Mesothelial cell of epicardium (in vitro differentiated cells): ENCODE measurements around the gene GCNT1. TPM values are rescaled to one million over a fixed set of nuclear protein-coding genes. Genes with fewer than 3 reads are reported as not detected.

ENCODE experiments used
- DNase-seq, 2 experiments: peaks; one replicate each; pipeline ENCODE4 v3.0.0; 2021; ENCODE audit warnings: low spot score in 2 of 2; ENCODE audit not compliant: unreplicated experiment in 2 of 2
- H3K27ac Mint-ChIP-seq: 2 replicates; pipeline ENCODE4 v1.8.0; 2021; ENCODE audit warnings: mixed read lengths
- H3K27me3 Mint-ChIP-seq: 2 replicates; pipeline ENCODE4 v1.8.0; 2021; ENCODE audit warnings: low read depth, mixed read lengths
- H3K36me3 Mint-ChIP-seq: 2 replicates; pipeline ENCODE4 v1.8.0; 2021; ENCODE audit warnings: mixed read lengths
- H3K4me1 Mint-ChIP-seq: 2 replicates; pipeline ENCODE4 v1.8.0; 2021; ENCODE audit warnings: mixed read lengths
- H3K4me3 Mint-ChIP-seq: 2 replicates; pipeline ENCODE4 v1.8.0; 2021; ENCODE audit warnings: mild to moderate bottlenecking, moderate library complexity, mixed read lengths
- H3K9me3 Mint-ChIP-seq: 2 replicates; pipeline ENCODE4 v1.8.0; 2021; ENCODE audit warnings: mixed read lengths
- total RNA-seq: library from RNA; stranded (reverse); gene quantifications from 3 replicates; pipeline ENCODE4 v1.2.1, GENCODE V29; 2021
- TF ChIP-seq, protein P1 (sequence below): fragments of 200-600 bp; sonication (generic); IDR thresholded peaks from one replicate; pipeline ENCODE4 v1.5.0; 2021; ENCODE audit warnings: antibody characterized with exemption; ENCODE audit not compliant: unreplicated experiment

Gene GCNT1
- total RNA-seq, 1 donor from 2014 or later, result 8.6 TPM

GRCh38 chr9:76448501-76448900 lies 10.5 kb upstream of the GCNT1 start:
- no peak overlapping the region for H3K27ac Mint-ChIP-seq
- H3K36me3 Mint-ChIP-seq, result no peaks in the 10 kb centered on the region
- TF ChIP-seq, protein P1, sequence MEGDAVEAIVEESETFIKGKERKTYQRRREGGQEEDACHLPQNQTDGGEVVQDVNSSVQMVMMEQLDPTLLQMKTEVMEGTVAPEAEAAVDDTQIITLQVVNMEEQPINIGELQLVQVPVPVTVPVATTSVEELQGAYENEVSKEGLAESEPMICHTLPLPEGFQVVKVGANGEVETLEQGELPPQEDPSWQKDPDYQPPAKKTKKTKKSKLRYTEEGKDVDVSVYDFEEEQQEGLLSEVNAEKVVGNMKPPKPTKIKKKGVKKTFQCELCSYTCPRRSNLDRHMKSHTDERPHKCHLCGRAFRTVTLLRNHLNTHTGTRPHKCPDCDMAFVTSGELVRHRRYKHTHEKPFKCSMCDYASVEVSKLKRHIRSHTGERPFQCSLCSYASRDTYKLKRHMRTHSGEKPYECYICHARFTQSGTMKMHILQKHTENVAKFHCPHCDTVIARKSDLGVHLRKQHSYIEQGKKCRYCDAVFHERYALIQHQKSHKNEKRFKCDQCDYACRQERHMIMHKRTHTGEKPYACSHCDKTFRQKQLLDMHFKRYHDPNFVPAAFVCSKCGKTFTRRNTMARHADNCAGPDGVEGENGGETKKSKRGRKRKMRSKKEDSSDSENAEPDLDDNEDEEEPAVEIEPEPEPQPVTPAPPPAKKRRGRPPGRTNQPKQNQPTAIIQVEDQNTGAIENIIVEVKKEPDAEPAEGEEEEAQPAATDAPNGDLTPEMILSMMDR, result no peak
- H3K27me3 Mint-ChIP-seq, result no peaks in the 10 kb centered on the region
- H3K4me1 Mint-ChIP-seq, result peaks cover 7% of the 10 kb centered on the region
- no peak for DNase-seq
- no peaks in the 10 kb centered on the region for H3K9me3 Mint-ChIP-seq
- no peak overlapping the region for H3K4me3 Mint-ChIP-seq

DNA sequence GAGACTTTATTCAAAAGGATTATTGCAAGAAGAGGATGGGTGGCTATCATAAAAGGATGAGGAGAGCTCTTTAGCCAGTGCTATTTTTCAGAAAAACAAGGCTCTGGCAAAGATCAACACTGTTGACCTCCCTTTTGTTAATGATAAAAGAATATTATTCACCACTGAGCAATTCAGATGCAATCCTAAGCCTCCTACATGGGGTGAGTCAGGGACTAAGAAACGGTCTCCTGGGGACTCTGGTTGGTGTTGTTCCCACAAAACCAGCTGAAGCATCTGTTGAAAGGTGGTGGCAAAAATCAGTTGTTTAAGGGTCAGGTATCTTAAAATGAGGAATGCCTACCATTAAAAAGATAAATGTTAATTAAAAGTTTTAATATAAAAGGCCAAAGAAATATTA lies 7.7 kb upstream of the GCNT1 start:
- TF ChIP-seq, protein P1, result no peak
- Mint-ChIP-seq H3K36me3 (no peaks in the 10 kb centered on the region), H3K9me3 (no peaks in the 10 kb centered on the region), H3K4me1 (peaks cover 4% of the 10 kb centered on the region), H3K4me3 (no peak overlapping the region), H3K27me3 (no peaks in the 10 kb centered on the region), H3K27ac (no peak overlapping the region)
- no peak for DNase-seq

- peaks cover 1% of the 10 kb centered on the region for H3K27me3 Mint-ChIP-seq
- H3K9me3 Mint-ChIP-seq, result no peaks in the 10 kb centered on the region
- no peak overlapping the region for H3K4me3 Mint-ChIP-seq
- TF ChIP-seq, protein P1, result no peak
- H3K27ac Mint-ChIP-seq, result no peak overlapping the region
- DNase-seq, result no peak
- no peaks in the 10 kb centered on the region for H3K36me3 Mint-ChIP-seq
- peaks cover 8% of the 10 kb centered on the region for H3K4me1 Mint-ChIP-seq
These were observed 6.1 kb upstream of the GCNT1 start for GRCh38 chr9:76452839-76453238.

GRCh38 chr9:76453785-76454184 lies 5.2 kb upstream of the GCNT1 start:
- TF ChIP-seq, protein P1, result no peak
- H3K9me3 Mint-ChIP-seq, result no peaks in the 10 kb centered on the region
- peaks cover 12% of the 10 kb centered on the region for H3K4me1 Mint-ChIP-seq
- peaks cover 6% of the 10 kb centered on the region for H3K27me3 Mint-ChIP-seq
- H3K4me3 Mint-ChIP-seq, result no peak overlapping the region
- no peak overlapping the region for H3K27ac Mint-ChIP-seq
- DNase-seq, result no peak
- H3K36me3 Mint-ChIP-seq, result no peaks in the 10 kb centered on the region

GRCh38 chr9:76454311-76454710 lies 4.7 kb upstream of the GCNT1 start:
- Mint-ChIP-seq H3K27me3 (peaks cover 6% of the 10 kb centered on the region), H3K36me3 (no peaks in the 10 kb centered on the region), H3K27ac (no peak overlapping the region), H3K4me1 (peaks cover 12% of the 10 kb centered on the region), H3K9me3 (no peaks in the 10 kb centered on the region), H3K4me3 (no peak overlapping the region)
- TF ChIP-seq, protein P1, result no peak
- no peak for DNase-seq
